ENCODE measurements around the gene SHCBP1L.

GRCh38 chr1:182968836-182969734 lies 16.1 kb upstream of the SHCBP1L start:
- TF ChIP-seq GATA2 (IDR thresholded peaks at IDR 0.05; ENCODE audit: low read depth, low read length), result no peak
- no peak for TF ChIP-seq GATA3 (IDR thresholded peaks at IDR 0.05; ENCODE audit: low read depth, low read length)
